HG02623 (cell line): ENCODE results near the gene SF3B5.
"Not testable (repeated sequence)": the region's sequence is repeated elsewhere in the genome, so short reads cannot be mapped to it uniquely, and the experiment has no call there.

Experiments used
- ATAC-seq: cut with Tn5 transposase; IDR thresholded peaks from one replicate; pipeline ENCODE4 v1.9.1; 2021; ENCODE audit warnings: moderate library complexity; ENCODE audit not compliant: unreplicated experiment

The SF3B5 gene

DNA sequence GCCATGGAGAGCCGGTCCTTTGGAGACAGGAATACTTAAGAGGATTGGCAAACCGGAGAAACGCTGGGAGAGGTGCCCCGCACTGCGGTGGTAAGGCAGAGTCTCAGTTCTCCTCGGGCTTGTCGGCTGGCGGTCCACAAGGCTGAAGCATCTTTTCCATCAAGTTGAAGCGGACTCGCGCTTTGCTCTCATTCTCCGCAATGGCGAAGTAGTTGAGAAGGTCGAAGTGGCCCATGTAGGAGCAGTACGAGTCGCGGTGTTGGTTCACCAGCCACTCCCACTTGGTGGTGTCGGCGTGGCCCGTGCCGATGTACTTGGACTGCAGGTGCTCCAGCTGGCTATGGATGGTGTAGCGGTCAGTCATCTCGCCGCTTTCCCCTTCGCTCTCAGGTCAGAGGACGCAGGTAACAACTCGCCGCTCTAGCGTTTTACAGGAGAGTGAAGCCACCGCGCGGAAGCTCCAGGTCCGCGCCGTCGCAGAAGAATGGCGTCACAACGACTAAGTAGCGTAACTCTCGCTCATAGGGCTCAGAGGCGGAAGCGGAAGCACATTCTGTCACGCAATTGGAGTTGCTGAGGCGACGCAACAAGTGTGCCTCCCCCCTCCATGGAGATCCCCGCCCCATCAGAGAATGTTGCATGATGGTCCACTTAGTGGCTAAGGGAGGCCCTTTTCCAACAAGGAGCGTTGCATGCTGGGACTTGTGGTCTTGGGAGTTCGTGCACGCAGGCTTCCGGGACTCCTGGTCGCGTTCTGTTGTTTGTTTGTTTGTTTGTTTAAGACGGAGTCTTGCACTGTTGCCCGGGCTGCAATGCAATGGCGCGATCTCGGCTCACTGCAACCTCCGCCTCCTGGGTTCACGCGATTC, at the start of gene SF3B5:
TSS of gene SF3B5 (minus strand) at position 440 of the 869 bp plus-strand sequence. CDS start at position 364, 76 bp downstream.
- peak; percentile 94 for ATAC-seq

DNA sequence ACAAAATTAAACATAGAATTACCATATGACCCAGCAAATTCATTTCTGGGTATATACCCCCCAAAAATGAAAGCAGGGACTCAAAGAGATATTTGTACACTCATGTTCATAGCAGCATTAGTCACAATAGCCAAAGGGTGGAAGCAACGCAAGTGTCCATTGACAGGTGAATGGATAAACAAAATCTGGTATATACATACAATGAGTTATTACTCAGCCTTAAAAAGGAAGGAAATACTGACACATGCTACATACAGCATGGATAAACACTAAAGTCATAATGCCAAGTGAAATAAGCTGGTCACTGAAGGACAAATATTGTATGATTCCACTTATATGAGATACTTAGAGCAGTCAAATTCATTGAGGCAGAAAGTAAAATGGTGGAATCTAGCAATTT, 49.6 kb upstream of the SF3B5 start:
- no peak for ATAC-seq

DNA sequence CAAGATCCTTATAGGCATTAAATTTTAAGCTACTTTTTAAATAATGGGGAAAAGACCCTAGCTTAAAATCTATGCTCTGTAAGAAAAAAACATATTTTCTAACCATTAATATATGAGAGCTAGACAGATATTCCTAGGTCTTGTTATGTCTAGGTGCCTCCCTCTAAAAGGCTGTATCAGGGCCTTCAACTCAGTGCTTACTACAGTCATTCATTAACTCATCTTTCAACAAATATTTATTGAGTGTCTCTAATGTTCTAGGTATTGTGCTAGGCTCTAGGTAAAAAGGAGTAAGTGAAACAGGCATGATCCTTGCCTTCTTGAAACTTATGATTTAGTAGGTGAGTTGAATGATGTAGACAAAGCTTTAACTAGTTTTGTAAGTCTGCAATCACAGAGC, 48.5 kb upstream of the SF3B5 start:
- no peak for ATAC-seq

DNA sequence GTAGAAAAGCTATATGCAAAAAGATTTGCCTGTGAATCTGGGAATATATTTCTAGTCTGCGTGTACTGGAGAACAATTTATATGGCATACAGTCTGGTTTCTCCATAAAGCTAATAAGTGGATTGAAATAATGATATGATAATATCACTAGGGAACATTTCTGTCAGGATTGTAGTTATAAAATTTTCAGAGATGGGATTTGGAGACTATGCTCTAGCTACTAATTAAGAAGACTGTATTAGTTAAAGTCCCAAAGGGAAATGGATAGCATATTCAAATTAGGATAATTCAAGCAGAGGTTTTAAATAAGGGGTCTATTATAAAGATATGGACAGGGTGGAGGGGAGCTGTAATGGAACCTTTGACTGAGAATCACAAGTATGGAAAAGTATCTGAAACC, 47.7 kb upstream of the SF3B5 start:
- ATAC-seq = no peak

DNA sequence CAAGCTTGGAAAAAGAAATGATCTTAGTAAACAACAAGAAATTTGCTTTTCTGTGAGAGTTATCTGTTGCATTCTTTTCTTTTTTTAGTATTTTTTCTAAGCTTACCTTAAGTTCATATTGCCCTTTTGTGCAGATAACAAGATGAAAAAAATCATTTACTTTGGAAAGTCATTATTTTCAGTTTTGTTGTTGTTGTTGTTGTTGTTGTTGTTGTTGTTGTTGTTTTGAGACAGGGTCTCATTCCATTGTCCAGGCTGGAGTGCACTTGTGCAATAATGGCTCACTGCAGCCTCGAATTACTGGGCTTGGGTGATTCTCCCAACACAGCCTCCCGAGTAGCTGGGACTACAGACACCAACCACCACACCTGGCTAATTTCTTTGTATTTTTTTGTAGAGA, 46.1 kb upstream of the SF3B5 start:
- no peak for ATAC-seq

DNA sequence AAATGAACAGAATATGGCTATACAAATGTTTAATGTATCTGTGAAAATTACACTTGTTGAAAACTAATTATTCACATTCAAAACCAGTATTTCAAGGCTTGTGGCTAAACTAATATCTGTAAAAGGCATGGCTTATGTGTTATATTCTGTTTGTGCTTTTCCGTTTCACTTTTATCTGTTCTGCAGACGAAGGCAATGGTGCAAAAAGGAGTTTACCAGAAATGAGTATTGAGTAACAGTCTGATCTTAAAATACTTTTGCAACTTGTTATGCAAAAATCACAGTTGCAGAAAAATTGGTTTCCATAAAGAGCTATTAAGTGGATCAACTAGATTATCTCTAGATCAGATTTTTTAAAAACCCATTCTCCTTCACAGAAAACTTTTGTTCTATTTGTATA, 45.5 kb upstream of the SF3B5 start:
- peak; percentile 73 for ATAC-seq

DNA sequence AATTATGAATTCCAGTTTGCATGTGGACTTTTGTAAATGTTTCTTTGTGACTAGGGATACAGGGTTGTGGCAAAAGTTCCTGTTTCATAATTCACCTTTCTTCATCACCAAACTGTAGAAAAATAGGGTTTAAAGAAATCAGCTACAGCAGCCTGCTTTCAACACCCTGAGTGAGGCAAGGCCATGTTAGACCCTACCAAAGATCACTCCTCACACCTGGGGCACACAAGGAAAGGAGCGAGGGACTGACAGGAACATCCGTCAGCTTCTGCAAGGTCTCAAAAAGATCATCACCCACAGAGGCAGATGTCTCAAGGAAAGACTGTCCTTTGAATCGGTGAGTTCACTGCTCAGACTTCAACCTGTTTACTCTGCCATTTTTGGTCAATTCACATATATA, 44.4 kb upstream of the SF3B5 start:
- ATAC-seq = no peak

DNA sequence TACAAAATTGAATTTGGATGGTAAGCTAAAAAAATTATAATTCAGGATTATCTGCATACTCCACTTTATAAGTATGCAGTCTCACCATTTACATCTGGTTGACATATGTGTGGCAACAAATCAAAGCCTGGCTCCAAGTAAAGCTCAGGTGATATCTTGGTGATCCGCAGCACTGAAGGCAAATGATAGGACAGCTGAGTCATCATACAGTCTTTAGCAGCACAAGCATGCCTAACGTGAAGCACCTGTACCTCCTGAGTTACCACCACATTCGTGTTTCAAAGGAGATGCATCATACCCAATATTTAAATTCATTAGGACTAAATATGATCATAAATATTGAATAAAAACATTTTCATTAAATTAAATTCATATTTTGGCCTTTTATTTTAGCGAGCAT, 43.2 kb upstream of the SF3B5 start:
- no peak for ATAC-seq

DNA sequence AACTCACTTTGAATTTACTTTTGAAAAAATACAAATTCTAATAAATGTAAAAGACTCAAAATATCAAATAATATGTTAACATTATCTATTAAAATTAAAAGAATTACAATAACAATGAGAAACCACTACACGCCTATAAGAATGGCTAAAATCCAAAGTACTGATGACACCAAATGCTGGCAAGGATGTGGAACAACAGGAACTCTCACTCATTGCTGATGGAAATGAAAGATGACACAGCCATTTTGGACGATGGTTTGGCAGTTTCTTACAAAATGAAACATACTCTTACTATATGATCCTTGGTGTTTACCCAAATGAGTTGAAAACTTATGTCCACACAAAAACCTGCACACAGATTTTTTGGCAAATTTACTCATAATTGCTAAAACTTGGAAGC, 39.4 kb upstream of the SF3B5 start:
- no peak for ATAC-seq

DNA sequence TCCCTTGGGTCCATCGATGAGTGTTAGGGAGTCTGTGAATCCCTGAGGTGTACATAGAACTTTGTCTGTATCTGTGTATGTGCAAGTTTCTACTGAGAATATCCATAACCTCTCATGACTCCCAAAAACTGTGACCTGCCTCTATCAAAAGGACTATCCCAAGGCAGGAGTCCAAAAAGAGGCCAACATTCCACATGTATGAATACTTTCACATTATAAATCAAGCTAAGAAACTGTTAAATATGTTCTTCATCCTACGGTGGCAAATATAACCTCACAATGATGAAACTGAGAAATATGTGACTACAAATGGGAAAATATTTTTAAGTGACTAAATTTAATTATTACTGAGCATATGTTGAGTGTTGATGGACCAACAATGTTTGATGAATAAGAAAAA, 38.8 kb upstream of the SF3B5 start:
- no peak for ATAC-seq

DNA sequence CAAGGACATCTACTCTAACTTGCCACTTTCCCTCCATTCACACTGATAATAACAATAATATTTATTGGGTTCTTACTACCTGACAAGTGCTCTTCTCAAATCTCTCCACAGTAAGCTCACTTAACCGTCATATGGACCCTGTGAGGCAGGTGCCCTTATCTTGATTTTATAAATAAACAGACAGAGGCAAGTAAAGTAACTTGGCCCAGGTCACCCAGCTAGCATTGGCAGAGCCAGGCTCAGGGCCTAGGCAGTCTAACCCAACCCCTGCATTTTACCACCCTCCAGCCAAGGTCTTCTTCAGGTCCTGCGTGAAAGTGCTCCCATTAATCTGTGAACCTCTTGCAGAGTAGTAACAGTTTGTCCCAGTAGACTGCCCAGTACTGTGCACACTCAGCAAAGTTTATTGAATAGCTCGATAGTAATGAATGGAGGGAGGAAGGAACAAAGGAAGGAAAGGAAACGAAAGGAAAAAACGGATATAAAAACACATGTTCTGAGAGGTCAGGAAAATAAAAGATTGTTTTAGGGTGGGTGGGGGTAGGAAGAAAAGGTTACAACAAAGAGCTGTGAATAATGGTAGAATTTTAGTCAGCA, 38.0 kb upstream of the SF3B5 start:
- no peak for ATAC-seq

DNA sequence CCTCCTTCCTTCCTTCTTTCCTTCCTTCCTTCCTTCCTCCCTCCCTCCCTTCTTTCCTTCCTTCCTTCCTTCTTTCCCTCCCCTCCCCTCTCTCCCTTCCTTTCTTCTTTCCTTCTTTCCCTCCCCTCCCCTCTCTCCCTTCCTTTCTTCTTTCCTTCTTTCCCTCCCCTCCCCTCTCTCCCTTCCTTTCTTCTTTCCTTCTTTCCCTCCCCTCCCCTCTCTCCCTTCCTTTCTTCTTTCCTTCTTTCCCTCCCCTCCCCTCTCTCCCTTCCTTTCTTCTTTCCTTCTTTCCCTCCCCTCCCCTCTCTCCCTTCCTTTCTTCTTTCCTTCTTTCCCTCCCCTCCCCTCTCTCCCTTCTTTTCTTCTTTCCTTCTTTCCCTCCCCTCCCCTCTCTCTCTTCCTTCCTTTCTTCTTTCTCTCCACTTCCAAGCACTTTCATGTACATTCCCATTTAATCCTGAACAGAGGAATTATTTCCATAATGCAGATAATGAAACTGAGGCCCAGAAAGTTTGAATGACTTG, 36.9 kb upstream of the SF3B5 start:
- not testable (repeated sequence) for ATAC-seq

DNA sequence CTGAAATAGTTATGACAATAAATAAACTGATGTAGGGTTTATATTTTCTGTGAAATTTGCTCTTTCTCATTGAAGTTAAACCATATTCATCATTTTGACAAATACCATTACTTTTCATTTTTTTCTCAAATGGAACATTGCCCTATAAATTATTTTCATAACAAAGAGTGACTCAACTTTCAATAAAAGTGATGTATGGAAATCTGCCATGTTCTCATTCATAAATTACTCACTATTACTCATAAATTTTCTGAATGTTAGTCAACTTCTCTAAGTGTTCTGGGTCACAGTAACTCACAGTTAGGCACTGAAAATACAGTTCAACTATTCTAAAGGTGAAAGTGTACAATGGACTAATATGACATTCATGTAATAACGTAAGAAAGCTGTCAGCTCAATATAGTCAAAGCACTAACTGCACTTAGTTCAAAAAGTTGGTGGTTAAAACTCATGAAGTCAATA, 35.9 kb upstream of the SF3B5 start:
- ATAC-seq = no peak

DNA sequence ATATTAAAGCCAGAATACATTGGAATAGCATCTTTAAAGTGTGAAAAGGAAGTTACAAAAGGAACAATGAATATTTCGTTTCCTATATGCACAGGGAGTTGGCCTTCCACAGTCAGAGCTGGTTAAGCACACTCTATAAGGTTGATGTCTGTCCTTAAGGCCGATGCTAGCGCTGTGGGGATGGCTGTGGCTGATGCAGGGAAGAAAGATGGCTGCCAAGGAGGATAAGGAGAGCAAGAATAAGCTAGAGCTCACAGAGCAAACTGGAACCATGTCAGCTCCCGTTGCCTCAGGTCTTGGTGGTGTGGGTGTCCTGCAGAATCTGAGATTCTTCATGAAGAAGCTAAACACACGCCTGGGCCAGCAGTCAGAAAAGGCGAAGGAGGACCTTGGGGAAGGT, 34.1 kb upstream of the SF3B5 start:
- ATAC-seq = no peak

DNA sequence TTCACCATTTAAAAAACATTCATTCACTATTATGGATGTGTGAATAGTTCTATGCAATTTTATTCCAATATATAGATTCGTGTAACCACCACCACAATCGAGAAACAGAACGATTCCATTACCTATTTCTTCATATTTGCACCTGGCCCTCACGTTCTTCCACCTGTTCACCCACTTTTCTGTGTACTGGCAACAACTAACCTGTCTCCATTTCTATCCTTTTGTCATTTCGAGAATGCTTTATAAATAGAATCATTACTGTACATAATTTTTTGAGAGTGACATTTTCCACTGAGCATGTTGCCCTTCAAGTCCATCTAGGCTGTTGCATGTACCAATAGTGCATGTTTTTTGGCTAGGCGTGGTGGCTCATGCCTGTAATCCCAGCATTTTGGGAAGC, 31.7 kb upstream of the SF3B5 start:
- no peak for ATAC-seq

DNA sequence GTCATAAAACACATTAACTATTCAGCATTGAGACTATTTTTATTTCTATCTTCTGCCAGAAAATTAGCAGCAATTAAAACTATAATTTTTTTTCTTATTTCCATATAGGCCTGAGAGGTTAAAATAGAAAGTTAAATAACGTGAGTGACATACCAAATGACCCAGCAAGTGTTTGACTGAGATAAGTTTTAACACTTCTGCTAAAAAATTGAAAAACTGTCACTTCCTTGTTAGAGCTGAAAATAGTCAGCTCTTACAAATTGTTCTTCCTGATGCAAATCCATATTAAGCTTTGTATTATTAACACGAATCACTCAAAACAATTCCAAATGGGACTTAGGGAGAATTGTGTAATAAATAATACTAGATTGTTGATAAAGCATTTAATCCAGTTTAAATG, 28.5 kb upstream of the SF3B5 start:
- no peak for ATAC-seq

DNA sequence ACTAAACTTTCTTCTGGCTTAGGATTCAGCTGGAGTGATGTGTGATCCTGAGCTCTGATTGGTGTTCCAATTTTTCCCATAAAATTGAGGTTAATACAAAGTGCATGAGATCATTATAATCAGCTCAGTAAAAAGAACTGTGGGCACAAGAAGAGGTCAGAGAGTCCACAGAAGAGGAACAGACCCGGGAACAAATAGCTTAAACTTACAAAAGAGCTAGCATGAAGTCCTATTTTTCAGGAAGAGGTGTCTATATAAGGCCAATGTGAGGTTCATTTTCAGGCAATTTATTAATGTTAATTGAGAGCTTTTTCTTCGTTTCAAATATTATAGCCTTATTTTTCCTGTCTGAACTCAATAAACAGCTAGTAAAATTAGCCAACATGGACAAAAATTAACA, 28.0 kb upstream of the SF3B5 start:
- no peak for ATAC-seq

DNA sequence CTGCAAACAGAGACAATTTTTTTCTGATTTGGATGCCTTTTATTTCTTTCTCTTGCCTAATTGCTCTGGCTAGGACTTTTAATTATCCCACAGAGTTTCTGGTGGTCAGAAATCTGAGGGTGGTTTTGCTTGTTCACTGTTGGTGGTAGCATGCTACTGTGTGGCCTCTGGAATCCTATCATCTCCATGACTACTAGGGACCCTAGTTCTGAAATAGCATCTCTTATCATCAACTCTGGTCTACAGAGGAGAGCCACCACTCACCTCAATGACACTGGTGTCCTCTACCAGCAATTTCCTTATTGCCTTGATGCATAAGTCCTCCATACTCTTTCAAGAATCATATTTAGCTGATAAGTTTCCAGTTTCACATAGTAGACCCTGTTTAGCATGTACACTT, 27.5 kb upstream of the SF3B5 start:
- no peak for ATAC-seq

DNA sequence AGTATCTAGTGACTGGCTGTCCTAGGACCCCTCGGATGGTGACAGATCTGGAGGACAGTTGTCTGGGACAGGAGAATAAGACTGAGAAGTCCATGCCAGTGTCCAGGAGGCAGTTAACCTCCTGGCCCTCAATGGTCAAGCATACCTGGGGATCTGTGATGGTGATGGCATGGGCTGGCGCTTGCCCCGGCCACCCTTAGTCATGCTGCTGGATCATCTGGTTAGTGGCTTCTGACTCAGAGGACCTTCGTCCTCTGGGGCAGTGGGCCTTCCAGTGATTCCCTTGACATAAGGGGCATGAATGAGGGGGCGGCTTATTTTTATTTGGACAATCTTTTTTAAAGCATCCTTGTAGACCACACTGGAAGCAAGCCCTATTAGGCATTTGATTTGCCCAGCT, 24.0 kb upstream of the SF3B5 start:
- no peak for ATAC-seq

DNA sequence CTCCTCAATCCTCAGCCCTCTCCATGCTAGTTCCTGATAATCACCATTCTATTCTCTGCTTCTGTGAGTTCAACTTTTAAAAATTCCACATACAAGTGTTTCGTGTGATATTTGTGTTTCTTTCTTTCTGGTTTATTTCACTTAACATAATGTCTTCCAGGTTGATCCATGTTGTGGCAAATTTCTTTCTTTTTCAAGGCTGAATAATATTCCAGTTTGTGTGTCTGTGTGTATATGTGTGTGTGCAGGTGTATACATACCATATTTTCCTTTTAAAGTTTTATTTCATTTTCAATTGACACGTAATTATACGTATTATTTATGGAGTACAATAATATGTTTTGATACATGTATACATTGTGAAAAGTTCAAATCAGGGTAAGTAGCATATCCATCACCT, 19.8 kb upstream of the SF3B5 start:
- ATAC-seq = no peak

DNA sequence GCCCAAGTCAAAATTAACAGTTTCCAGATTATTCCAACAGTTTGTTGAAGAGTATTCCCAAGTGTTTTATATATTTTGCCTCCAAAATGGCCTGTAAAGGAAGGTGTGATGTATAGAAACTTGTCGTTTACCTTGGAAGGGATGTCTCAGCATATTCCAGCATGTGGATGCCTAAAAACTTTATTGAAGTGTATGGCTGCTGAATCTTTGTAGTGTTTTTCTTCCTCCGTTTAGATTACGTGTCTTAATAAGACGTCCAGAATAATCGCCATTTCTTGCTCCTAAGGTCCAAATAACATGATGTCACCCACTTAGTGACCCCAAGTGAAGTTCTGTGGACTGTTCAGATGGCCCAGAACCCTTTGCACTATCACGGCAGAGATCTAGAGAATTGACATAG, 18.0 kb upstream of the SF3B5 start:
- ATAC-seq = no peak

DNA sequence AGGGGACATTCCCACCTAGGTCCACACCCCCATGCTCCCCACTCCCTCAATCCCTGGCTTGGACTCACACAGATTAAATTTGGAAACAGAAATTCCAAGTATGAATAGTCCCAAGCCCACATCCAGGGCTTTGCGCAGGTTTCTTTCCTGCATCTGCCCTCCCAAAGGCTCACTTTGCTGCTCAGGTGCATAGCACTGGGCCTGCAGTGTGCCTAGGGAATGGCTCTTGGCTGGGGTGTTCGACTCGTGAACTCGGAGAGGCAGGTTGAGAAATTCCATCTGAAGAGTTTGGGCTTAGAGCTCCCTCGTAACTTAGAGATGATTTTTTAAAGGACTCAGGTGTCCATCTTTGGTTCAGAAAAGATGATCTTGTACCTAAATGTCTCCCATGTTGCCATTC, 14.8 kb upstream of the SF3B5 start:
- no peak for ATAC-seq
